A549 (cell line): Measurements from ENCODE around the gene PCNX2. TPM values are rescaled to one million over a fixed set of nuclear protein-coding genes. Genes with fewer than 3 reads are reported as not detected.
A peak's percentile ranks its signal among the peaks of the same experiment; 100 is the strongest.
"Not testable (repeated sequence)": the region's sequence is repeated elsewhere in the genome, so short reads cannot be mapped to it uniquely, and the experiment has no call there.

Experiments used
- ATAC-seq, 2 experiments: fragments of 200-7000 bp in 1 of 2; fragments of >200 bp in 1 of 2; cut with Nextera tagmentation in 1 of 2; cut with Tn5 transposase in 1 of 2; 3 replicates each; pipeline versions ENCODE4 v1.8.0 to v1.9.1; 2018 to 2020; ENCODE audit warnings: mild to moderate bottlenecking in 1 of 2, moderate library complexity in 1 of 2
- CTCF ChIA-PET: fragments of 300-600 bp; sonication (Branson Sonifier 250); formaldehyde crosslinking; extraction: SDS; loops from one replicate; lab custom pipeline; 2021; ENCODE audit warnings: antibody characterized with exemption, inconsistent platforms; lab: Yijun Ruan, JAX
- POLR2A ChIA-PET: fragments of 350-600 bp; formaldehyde crosslinking; extraction: SDS; loops from one replicate; lab custom pipeline; 2021; ENCODE audit warnings: antibody characterized with exemption, inconsistent platforms; lab: Yijun Ruan, JAX
- DNase-seq, 2 experiments: peaks; one replicate each; pipeline versions ENCODE4 v3.0.0 to v3.0.0-alpha.2; 2011 to 2016; ENCODE audit warnings: low read depth in 1 of 2, low spot score in 1 of 2
- FAIRE-seq: peaks from 2 replicates; lab custom pipeline; 2011; peaks lifted over from hg19 to GRCh38; lab: Jason Lieb, UNC
- H3K27ac ChIP-seq, 2 experiments: fragments of >200 bp; sonication (Bioruptor Twin); formaldehyde crosslinking; 3 replicates each; pipeline ENCODE4 v1.5.1; 2016 to 2017
- H3K4me1 ChIP-seq: fragments of >200 bp; sonication (Bioruptor Twin); formaldehyde crosslinking; 3 replicates; pipeline ENCODE4 v1.6.1; 2016
- H3K4me2 ChIP-seq: fragments of >200 bp; sonication (Bioruptor Twin); formaldehyde crosslinking; 3 replicates; pipeline ENCODE4 v1.6.1; 2016
- H3K4me3 ChIP-seq: fragments of >200 bp; sonication (Bioruptor Twin); formaldehyde crosslinking; 3 replicates; pipeline ENCODE4 v1.5.1; 2016
- H3K9me3 ChIP-seq: fragments of >200 bp; sonication (Bioruptor Twin); formaldehyde crosslinking; 3 replicates; pipeline ENCODE4 v1.6.1; 2016
- CBX2 ChIP-seq: fragments of 200-600 bp; sonication (generic); IDR thresholded peaks from 2 replicates; pipeline ENCODE4 v1.6.1; 2016; ENCODE audit warnings: low read depth, mild to moderate bottlenecking, borderline replicate concordance
- CHD2 ChIP-seq: fragments of 150-350 bp; IDR thresholded peaks from 2 replicates; pipeline ENCODE4 v1.6.1; 2014; ENCODE audit warnings: low read length; ENCODE audit not compliant: partially characterized antibody
- EHF ChIP-seq: fragments of 250-450 bp; sonication (Bioruptor Pico); IDR thresholded peaks from 2 replicates; pipeline ENCODE4 v1.5.0; 2020; ENCODE audit warnings: mild to moderate bottlenecking
- EP300 ChIP-seq, 2 experiments: fragments of >200 bp; sonication (Bioruptor Twin); formaldehyde crosslinking; IDR thresholded peaks; 2 replicates in 1 of 2; 3 replicates in 1 of 2; pipeline ENCODE4 v1.6.1; 2016 to 2017
- GATA3 ChIP-seq: IDR thresholded peaks from 2 replicates; pipeline ENCODE4 v1.6.1; 2012; ENCODE audit warnings: borderline replicate concordance
- KDM1A ChIP-seq: fragments of 200-600 bp; sonication (generic); IDR thresholded peaks from 2 replicates; pipeline ENCODE4 v1.6.1; 2016; ENCODE audit warnings: low read depth, mild to moderate bottlenecking
- MAFK ChIP-seq: fragments of 450-650 bp; IDR thresholded peaks from 2 replicates; pipeline ENCODE4 v1.6.1; 2014; ENCODE audit not compliant: partially characterized antibody
- MAZ ChIP-seq: fragments of 150-350 bp; IDR thresholded peaks from 2 replicates; pipeline ENCODE4 v1.6.1; 2014; ENCODE audit warnings: antibody characterized with exemption, low read depth, low read length, borderline replicate concordance
- NR3C1 ChIP-seq: fragments of >200 bp; sonication (Bioruptor Twin); formaldehyde crosslinking; IDR thresholded peaks from 3 replicates; pipeline ENCODE4 v1.6.1; 2017
- RCOR1 ChIP-seq: fragments of 150-350 bp; IDR thresholded peaks from 2 replicates; pipeline ENCODE4 v1.6.1; 2014; ENCODE audit warnings: antibody characterized with exemption, low read length, low read depth
- WGBS: methylation state at CpG from one replicate; pipeline ENCODE4 v1.1.6; 2017; ENCODE audit errors: missing lambda C conversion rate; 5-methylcytosine and 5-hydroxymethylcytosine counted together
- polyA plus RNA-seq, 4 experiments: library from polyadenylated mRNA; depleted of rRNA in 3 of 4; stranded (reverse); fragments of >200 nt; fragmentation: RNase III in 1 of 4; extraction: RNeasy Plus Mini Kit Qiagen cat#74134 plus additional on column Dnase treatment in 1 of 4; gene quantifications; 2 replicates in 3 of 4; 3 replicates in 1 of 4; pipeline ENCODE4 v1.2.3, GENCODE V29; 2011 to 2017
- TF ChIP-seq, protein P1 (sequence below): IDR thresholded peaks from 2 replicates; pipeline ENCODE4 v1.6.1; 2012
- TF ChIP-seq, protein P2 (sequence below): fragments of 200-600 bp; sonication (generic); IDR thresholded peaks from 2 replicates; pipeline ENCODE4 v1.6.1; 2016; ENCODE audit warnings: antibody characterized with exemption, mild to moderate bottlenecking, moderate library complexity

The PCNX2 gene
- polyA plus RNA-seq, 2 of the 4 experiments (the other 2 are of a cell fraction) = 8.8 to 27.2 TPM

DNA sequence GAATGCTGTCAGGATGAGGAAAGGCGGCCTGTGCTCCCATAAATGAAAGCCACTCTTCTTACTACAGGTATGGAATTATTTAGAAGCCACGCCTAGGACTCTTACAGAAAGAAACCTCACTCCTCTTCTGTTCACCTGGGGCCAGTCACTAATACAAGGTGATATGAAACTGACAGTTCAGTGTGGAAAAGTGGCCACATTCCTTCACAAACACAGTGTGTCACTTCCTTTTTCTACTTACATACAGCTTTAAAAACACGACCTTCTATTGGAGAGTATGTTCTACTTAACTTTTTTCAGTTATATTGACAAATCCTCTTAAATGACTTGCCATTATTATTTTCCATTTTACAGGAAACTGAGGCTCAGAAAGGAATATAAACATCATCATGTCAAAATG lies 163.1 kb downstream of the PCNX2 start (continued):
- TF ChIP-seq CHD2 = no peak

- H3K27ac ChIP-seq, H3K4me2 ChIP-seq, DNase-seq, ATAC-seq, H3K4me1 ChIP-seq, FAIRE-seq, POLR2A ChIA-PET, H3K9me3 ChIP-seq, CTCF ChIA-PET, H3K4me3 ChIP-seq: not testable (repeated sequence)
- 85% methylated on average over 8 of the region's 25 CpGs for WGBS
Measured at GRCh38 chr1:233129031-233129430, 166.5 kb downstream of the PCNX2 start.

- no peak for FAIRE-seq
- no peak for ATAC-seq
- POLR2A ChIA-PET = interaction anchor here (0.5 to 0.6 kb wide), 2 partner anchors 73 to 1368 kb away, joined by 6 to 8 read pairs; no protein-coding TSS in a partner anchor
- H3K27ac ChIP-seq = no peak overlapping the region
- WGBS = 96% methylated on average over 7 of the region's 7 CpGs
- no peaks in the 10 kb centered on the region for H3K9me3 ChIP-seq
- TF ChIP-seq, protein P1, sequence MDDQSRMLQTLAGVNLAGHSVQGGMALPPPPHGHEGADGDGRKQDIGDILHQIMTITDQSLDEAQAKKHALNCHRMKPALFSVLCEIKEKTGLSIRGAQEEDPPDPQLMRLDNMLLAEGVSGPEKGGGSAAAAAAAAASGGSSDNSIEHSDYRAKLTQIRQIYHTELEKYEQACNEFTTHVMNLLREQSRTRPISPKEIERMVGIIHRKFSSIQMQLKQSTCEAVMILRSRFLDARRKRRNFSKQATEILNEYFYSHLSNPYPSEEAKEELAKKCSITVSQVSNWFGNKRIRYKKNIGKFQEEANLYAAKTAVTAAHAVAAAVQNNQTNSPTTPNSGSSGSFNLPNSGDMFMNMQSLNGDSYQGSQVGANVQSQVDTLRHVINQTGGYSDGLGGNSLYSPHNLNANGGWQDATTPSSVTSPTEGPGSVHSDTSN = no peak
- TF ChIP-seq RCOR1 (no peak), MAZ (no peak), EP300 (IDR thresholded peaks at IDR 0.05) (no peak), EHF (CRISPR knock-in tag) (no peak), CBX2 (no peak)
- TF ChIP-seq, protein P2, sequence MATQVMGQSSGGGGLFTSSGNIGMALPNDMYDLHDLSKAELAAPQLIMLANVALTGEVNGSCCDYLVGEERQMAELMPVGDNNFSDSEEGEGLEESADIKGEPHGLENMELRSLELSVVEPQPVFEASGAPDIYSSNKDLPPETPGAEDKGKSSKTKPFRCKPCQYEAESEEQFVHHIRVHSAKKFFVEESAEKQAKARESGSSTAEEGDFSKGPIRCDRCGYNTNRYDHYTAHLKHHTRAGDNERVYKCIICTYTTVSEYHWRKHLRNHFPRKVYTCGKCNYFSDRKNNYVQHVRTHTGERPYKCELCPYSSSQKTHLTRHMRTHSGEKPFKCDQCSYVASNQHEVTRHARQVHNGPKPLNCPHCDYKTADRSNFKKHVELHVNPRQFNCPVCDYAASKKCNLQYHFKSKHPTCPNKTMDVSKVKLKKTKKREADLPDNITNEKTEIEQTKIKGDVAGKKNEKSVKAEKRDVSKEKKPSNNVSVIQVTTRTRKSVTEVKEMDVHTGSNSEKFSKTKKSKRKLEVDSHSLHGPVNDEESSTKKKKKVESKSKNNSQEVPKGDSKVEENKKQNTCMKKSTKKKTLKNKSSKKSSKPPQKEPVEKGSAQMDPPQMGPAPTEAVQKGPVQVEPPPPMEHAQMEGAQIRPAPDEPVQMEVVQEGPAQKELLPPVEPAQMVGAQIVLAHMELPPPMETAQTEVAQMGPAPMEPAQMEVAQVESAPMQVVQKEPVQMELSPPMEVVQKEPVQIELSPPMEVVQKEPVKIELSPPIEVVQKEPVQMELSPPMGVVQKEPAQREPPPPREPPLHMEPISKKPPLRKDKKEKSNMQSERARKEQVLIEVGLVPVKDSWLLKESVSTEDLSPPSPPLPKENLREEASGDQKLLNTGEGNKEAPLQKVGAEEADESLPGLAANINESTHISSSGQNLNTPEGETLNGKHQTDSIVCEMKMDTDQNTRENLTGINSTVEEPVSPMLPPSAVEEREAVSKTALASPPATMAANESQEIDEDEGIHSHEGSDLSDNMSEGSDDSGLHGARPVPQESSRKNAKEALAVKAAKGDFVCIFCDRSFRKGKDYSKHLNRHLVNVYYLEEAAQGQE = no peak
- TF ChIP-seq, all 56 proteins: peak for 0
- H3K4me3 ChIP-seq = no peak overlapping the region
- DNase-seq = no peak
- no peaks in the 10 kb centered on the region for H3K4me1 ChIP-seq
- H3K4me2 ChIP-seq = no peak overlapping the region
- CTCF ChIA-PET = interaction anchor here (0.8 kb wide), 1 partner anchor 13 kb away, joined by 3 read pairs; no protein-coding TSS in a partner anchor
Measured at GRCh38 chr1:233127157-233127556, 168.4 kb downstream of the PCNX2 start.

GRCh38 chr1:233122779-233123178 lies 172.7 kb downstream of the PCNX2 start:
- Histone ChIP-seq H3K9me3 (peaks cover 2% of the 10 kb centered on the region; the same call in 1 of the 3 replicates), H3K4me3 (no peak overlapping the region), H3K27ac (no peak overlapping the region), H3K4me1 (no peaks in the 10 kb centered on the region), H3K4me2 (no peak overlapping the region)
- ChIA-PET POLR2A (no interaction called here), CTCF (no interaction called here)
- peak; percentile 96 for TF ChIP-seq MAFK
- no peak for TF ChIP-seq KDM1A
- DNase-seq = no peak
- 94% methylated on average over 2 of the region's 2 CpGs for WGBS
- FAIRE-seq = no peak
- no peak for ATAC-seq

DNA sequence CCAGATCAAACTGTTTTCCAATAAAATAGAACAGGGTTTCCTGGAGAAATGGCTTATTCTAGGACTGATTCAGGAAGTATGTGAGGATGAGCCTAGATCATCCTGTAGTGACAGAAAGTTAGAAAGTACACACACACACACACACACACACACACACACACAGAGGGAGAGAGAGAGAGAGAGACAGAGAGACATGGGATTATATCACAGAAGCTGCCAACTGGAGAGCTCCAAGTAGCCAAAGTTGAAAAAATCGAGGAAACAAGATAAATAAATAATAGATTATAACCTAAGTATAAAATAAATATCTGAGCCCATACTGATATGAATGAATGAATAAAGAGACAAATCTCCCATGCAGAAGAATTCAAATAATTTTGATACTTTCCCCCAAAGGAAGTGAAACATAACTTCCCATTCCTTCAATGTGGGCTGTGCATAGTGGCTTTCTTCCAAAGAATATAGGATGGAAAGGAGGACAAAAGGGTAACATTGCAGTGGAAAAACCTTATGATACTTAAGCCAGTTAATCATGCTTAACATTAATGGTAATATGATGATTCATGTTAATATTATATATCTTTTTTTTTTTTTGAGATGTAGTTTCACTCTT lies 173.5 kb downstream of the PCNX2 start:
- 80% methylated on average over 1 of the region's 1 CpG for WGBS
- POLR2A ChIA-PET = no interaction called here
- no peak for FAIRE-seq
- Histone ChIP-seq H3K4me2 (no peak overlapping the region), H3K9me3 (peaks cover 6% of the 10 kb centered on the region; the same call in 1 of the 3 replicates), H3K27ac (0 out of 6 replicates have a peak overlapping the region, but pooled peaks of 1 of the 2 experiments have one; percentile 25)
- no peak for DNase-seq
- no peak for ATAC-seq
- TF ChIP-seq EHF (CRISPR knock-in tag) (no peak), NR3C1 (no peak), GATA3 (no peak)
- TF ChIP-seq, all 56 proteins: peak for 0
- CTCF ChIA-PET = no interaction called here
- H3K4me1 ChIP-seq = no peaks in the 10 kb centered on the region
- H3K4me3 ChIP-seq = no peak overlapping the region
